Measurements from ENCODE around the gene PRDM15.

PRDM15 gene

DNA sequence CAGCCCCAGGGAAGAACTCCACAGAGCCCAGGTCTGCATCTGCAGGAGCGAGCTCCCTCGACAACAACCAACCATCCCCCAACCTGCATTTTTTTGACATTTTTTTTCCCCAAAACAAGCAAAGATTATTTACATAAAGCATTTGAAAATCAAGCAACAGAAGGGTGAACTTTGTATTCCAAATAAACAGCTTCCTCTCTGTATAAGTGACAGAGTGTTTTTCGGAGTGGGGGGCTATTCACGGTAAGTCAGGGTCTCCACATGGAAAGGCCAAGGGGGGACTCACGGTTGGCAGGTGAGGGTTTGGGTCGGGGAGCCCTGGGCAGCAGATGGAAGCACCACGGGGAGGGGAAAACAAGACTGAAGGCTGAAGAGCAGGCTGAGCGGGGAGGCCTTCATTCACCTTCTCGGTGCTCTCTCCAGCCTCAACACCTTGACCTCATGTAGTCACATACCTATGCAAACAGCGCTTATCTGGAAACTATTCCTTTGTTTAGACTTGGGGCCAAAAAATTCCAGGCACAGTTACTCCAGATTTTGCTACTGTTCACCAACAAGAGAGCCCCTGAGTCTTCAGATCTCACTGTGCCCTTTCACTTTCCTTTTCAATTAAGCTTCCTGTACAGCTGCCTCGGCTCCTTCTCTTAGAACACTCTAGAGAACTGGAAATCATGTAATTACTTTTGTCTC, 47.1 kb upstream of the PRDM15 start:
- TF ChIP-seq, protein P1, sequence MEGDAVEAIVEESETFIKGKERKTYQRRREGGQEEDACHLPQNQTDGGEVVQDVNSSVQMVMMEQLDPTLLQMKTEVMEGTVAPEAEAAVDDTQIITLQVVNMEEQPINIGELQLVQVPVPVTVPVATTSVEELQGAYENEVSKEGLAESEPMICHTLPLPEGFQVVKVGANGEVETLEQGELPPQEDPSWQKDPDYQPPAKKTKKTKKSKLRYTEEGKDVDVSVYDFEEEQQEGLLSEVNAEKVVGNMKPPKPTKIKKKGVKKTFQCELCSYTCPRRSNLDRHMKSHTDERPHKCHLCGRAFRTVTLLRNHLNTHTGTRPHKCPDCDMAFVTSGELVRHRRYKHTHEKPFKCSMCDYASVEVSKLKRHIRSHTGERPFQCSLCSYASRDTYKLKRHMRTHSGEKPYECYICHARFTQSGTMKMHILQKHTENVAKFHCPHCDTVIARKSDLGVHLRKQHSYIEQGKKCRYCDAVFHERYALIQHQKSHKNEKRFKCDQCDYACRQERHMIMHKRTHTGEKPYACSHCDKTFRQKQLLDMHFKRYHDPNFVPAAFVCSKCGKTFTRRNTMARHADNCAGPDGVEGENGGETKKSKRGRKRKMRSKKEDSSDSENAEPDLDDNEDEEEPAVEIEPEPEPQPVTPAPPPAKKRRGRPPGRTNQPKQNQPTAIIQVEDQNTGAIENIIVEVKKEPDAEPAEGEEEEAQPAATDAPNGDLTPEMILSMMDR (IDR thresholded peaks at IDR 0.05; ENCODE audit: poor library complexity, severe bottlenecking): no peak
- no peak for DNase-seq (ENCODE audit: low spot score)
- Histone ChIP-seq H3K4me1 (ENCODE audit: insufficient read depth, poor library complexity, severe bottlenecking) (peaks cover 29% of the 10 kb centered on the region), H3K4me3 (ENCODE audit: severe bottlenecking) (peak overlapping the region; percentile 26), H3K27ac (ENCODE audit: poor library complexity, severe bottlenecking) (peak overlapping the region; percentile 59), H3K9me3 (ENCODE audit: severe bottlenecking) (no peaks in the 10 kb centered on the region), H3K27me3 (ENCODE audit: insufficient read depth, poor library complexity, severe bottlenecking) (no peaks in the 10 kb centered on the region), H3K36me3 (ENCODE audit: low read depth) (no peaks in the 10 kb centered on the region)
- ATAC-seq (ENCODE audit: low read depth): peak; percentile 66

DNA sequence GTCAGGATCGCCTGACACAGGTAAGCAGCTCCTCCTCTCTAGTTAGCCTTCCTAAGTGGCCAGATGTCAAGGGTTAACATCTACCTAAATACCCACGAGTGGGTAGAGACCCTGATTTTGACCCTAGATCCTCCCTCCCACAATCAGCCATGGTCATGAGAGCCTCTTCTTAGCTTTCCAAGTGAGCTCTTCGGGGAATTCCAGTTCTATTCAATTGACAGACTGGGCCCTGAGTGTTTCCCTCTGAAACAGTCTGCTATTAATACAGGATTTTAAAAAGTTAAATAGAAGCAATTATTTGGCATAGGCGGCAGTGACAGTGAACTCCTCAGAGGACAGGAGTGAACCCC, 46.6 kb upstream of the PRDM15 start:
- no peaks in the 10 kb centered on the region for H3K9me3 ChIP-seq (ENCODE audit: severe bottlenecking)
- no peak for ATAC-seq (ENCODE audit: low read depth)
- H3K4me1 ChIP-seq (ENCODE audit: insufficient read depth, poor library complexity, severe bottlenecking): peaks cover 27% of the 10 kb centered on the region
- peak overlapping the region; percentile 59 for H3K27ac ChIP-seq (ENCODE audit: poor library complexity, severe bottlenecking)
- H3K36me3 ChIP-seq (ENCODE audit: low read depth): no peaks in the 10 kb centered on the region
- DNase-seq (ENCODE audit: low spot score): no peak
- no peaks in the 10 kb centered on the region for H3K27me3 ChIP-seq (ENCODE audit: insufficient read depth, poor library complexity, severe bottlenecking)
- TF ChIP-seq, protein P1 (IDR thresholded peaks at IDR 0.05; ENCODE audit: poor library complexity, severe bottlenecking): no peak
- no peak overlapping the region for H3K4me3 ChIP-seq (ENCODE audit: severe bottlenecking)

DNA sequence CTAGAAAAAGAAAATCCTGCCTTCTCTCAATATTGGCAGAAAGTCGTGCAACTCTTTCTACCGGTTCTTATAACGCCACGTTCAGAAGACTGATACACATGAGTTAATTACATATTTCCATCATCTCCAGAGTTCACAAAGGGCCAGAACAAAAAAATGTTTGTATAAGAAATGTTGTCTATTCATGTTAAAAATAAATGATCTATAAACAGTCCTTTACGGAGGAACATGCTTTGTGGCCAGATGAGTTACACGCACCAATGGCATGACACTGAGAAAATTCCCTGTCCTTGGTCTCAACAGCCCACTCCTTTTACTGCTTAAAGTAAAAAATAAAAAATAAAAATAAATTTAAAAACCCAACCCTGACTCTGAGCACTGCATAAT, 45.2 kb upstream of the PRDM15 start:
- DNase-seq (ENCODE audit: low spot score) (no peak), ATAC-seq (ENCODE audit: low read depth) (no peak)
- Histone ChIP-seq H3K27ac (ENCODE audit: poor library complexity, severe bottlenecking) (no peak overlapping the region), H3K4me3 (ENCODE audit: severe bottlenecking) (no peak overlapping the region), H3K9me3 (ENCODE audit: severe bottlenecking) (no peaks in the 10 kb centered on the region), H3K27me3 (ENCODE audit: insufficient read depth, poor library complexity, severe bottlenecking) (no peaks in the 10 kb centered on the region), H3K36me3 (ENCODE audit: low read depth) (no peaks in the 10 kb centered on the region; the same call in 1 of the 2 replicates), H3K4me1 (ENCODE audit: insufficient read depth, poor library complexity, severe bottlenecking) (peaks cover 14% of the 10 kb centered on the region)
- TF ChIP-seq, protein P1 (IDR thresholded peaks at IDR 0.05; ENCODE audit: poor library complexity, severe bottlenecking): no peak

DNA sequence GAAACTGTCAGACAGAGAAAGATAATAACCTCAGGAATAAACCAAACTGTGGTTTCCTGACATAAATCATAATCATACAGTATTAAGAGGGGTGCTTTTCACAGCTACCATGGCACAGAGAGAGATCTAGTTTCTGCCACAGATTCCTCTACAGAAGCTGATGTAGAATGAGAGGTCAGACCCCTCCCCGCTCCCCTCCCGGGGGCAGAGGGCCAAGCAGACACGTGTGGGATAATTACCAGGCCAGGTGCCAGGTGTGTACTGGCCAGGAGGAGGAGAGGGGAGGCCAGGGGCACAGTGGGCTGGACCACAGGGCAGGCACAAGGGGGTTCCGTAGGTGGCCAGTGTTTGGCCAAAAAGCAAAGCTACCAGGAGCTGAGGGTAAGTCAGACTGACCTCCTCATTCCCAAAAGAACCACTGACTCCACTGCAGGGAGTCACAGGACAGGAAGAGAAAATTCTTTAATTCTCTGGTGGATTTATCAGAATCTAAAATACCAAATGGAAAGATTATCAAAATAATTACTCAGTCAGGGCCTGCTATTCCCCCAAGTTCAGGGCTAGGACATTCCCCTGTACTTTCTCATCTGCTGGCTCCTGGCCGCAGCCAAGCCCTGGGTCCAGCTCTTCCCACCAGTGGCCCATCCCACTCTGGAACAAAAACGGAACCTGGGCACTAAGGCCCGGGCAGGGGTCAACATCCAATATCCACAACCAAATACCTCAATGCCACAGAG, 44.7 kb upstream of the PRDM15 start:
- no peaks in the 10 kb centered on the region for H3K9me3 ChIP-seq (ENCODE audit: severe bottlenecking)
- ATAC-seq (ENCODE audit: low read depth) (no peak), DNase-seq (ENCODE audit: low spot score) (no peak)
- H3K27ac ChIP-seq (ENCODE audit: poor library complexity, severe bottlenecking): no peak overlapping the region
- H3K4me1 ChIP-seq (ENCODE audit: insufficient read depth, poor library complexity, severe bottlenecking): peaks cover 11% of the 10 kb centered on the region
- no peaks in the 10 kb centered on the region for H3K27me3 ChIP-seq (ENCODE audit: insufficient read depth, poor library complexity, severe bottlenecking)
- TF ChIP-seq, protein P1 (IDR thresholded peaks at IDR 0.05; ENCODE audit: poor library complexity, severe bottlenecking): no peak
- H3K36me3 ChIP-seq (ENCODE audit: low read depth): no peaks in the 10 kb centered on the region; the same call in 1 of the 2 replicates
- H3K4me3 ChIP-seq (ENCODE audit: severe bottlenecking): no peak overlapping the region

DNA sequence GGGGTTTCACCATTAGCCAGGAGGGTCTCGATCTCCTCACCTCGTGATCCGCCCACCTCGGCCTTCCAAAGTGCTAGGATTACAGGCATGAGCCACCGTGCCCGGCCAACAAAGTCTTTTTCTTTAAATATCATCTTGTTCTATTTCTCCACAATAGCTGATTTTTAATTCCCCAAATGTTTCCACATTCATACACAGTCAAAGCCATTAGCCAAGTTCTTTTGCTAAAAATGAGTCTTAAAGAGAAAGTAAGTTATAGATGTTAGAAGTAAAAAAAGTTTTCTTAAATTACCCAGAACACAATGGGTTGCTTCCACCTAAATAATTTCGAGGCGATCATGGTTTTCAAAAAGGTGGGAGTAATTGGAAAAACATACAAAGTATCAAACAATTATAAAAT, 44.0 kb upstream of the PRDM15 start:
- H3K4me1 ChIP-seq (ENCODE audit: insufficient read depth, poor library complexity, severe bottlenecking): peaks cover 11% of the 10 kb centered on the region
- H3K4me3 ChIP-seq (ENCODE audit: severe bottlenecking): no peak overlapping the region
- TF ChIP-seq, protein P1 (IDR thresholded peaks at IDR 0.05; ENCODE audit: poor library complexity, severe bottlenecking): no peak
- no peak overlapping the region for H3K27ac ChIP-seq (ENCODE audit: poor library complexity, severe bottlenecking)
- H3K36me3 ChIP-seq (ENCODE audit: low read depth): no peaks in the 10 kb centered on the region; the same call in 1 of the 2 replicates
- no peak for ATAC-seq (ENCODE audit: low read depth)
- no peaks in the 10 kb centered on the region for H3K27me3 ChIP-seq (ENCODE audit: insufficient read depth, poor library complexity, severe bottlenecking)
- H3K9me3 ChIP-seq (ENCODE audit: severe bottlenecking): no peaks in the 10 kb centered on the region
- no peak for DNase-seq (ENCODE audit: low spot score)
